HG03045 (cell line): ENCODE results near the gene GIPC1.
A peak's percentile ranks its signal among the peaks of the same experiment; 100 is the strongest.
"Not testable (repeated sequence)": the region's sequence is repeated elsewhere in the genome, so short reads cannot be mapped to it uniquely, and the experiment has no call there.

Source experiments
- ATAC-seq: cut with Tn5 transposase; IDR thresholded peaks from one replicate; pipeline ENCODE4 v1.9.1; 2021; ENCODE audit warnings: mild to moderate bottlenecking, moderate library complexity; ENCODE audit not compliant: unreplicated experiment

GIPC1 gene

GRCh38 chr19:14496029-14496833 lies at the start of gene GIPC1:
GIPC1 (minus strand) TSS chr19:14496127; CDS start chr19:14482976, 13,151 bp downstream.
- ATAC-seq = peak; percentile 71

- no peak for ATAC-seq
These were observed 49.8 kb upstream of the GIPC1 start for GRCh38 chr19:14545716-14546082.

GRCh38 chr19:14544977-14545715 lies 49.2 kb upstream of the GIPC1 start:
- ATAC-seq = no peak

GRCh38 chr19:14544047-14544446 lies 48.1 kb upstream of the GIPC1 start:
- ATAC-seq = no peak

GRCh38 chr19:14542711-14543328 lies 46.9 kb upstream of the GIPC1 start:
- ATAC-seq = no peak

GRCh38 chr19:14541979-14542378 lies 46.1 kb upstream of the GIPC1 start:
- ATAC-seq = not testable (repeated sequence)

GRCh38 chr19:14540741-14541525 lies 45.0 kb upstream of the GIPC1 start:
- ATAC-seq = no peak

- ATAC-seq = no peak
These were observed 41.2 kb upstream of the GIPC1 start for GRCh38 chr19:14536926-14537692.

GRCh38 chr19:14533450-14533849 lies 37.5 kb upstream of the GIPC1 start:
- no peak for ATAC-seq

- no peak for ATAC-seq
These were observed 34.6 kb upstream of the GIPC1 start for GRCh38 chr19:14530506-14530905.

GRCh38 chr19:14530005-14530348 lies 34.0 kb upstream of the GIPC1 start:
- no peak for ATAC-seq

- ATAC-seq = peak; percentile 96
These were observed 33.5 kb upstream of the GIPC1 start, which contains the start of gene TECR for GRCh38 chr19:14529254-14530004. TECR (plus strand) TSS chr19:14529594; CDS start chr19:14529697, 103 bp downstream.

GRCh38 chr19:14528419-14529253 lies 32.7 kb upstream of the GIPC1 start:
- ATAC-seq = no peak

GRCh38 chr19:14526423-14526822 lies 30.5 kb upstream of the GIPC1 start:
- ATAC-seq = no peak

GRCh38 chr19:14525729-14526128 lies 29.8 kb upstream of the GIPC1 start:
- no peak for ATAC-seq

- no peak for ATAC-seq
These were observed 24.6 kb upstream of the GIPC1 start for GRCh38 chr19:14520543-14520942.

GRCh38 chr19:14519860-14520407 lies 24.0 kb upstream of the GIPC1 start:
- no peak for ATAC-seq

- ATAC-seq = no peak
These were observed 23.4 kb upstream of the GIPC1 start for GRCh38 chr19:14519245-14519859.
